Effector memory CD8-positive, alpha-beta T cell (primary cell): ENCODE data around the gene NOTCH1.

Experiments used
- ATAC-seq: fragments of 150-1000 bp; cut with Tn5 transposase; replicated peaks from 2 replicates; pipeline ENCODE4 v1.10.0; 2021; ENCODE audit warnings: mild to moderate bottlenecking, moderate library complexity
- DNase-seq, 3 experiments: peaks; one replicate each; pipeline ENCODE4 v3.0.0; 2021
- H3K27ac Mint-ChIP-seq, 2 donors: one replicate each; pipeline ENCODE4 v1.8.0; 2022; ENCODE audit warnings: mild to moderate bottlenecking in 2 of 2, mixed read lengths in 2 of 2, moderate library complexity in 2 of 2
- H3K27me3 Mint-ChIP-seq, 2 donors: one replicate each; pipeline ENCODE4 v1.8.0; 2022; ENCODE audit warnings: mixed read lengths in 2 of 2
- H3K36me3 Mint-ChIP-seq: one replicate; pipeline ENCODE4 v1.8.0; 2022; ENCODE audit warnings: mild to moderate bottlenecking, moderate library complexity, mixed read lengths; ENCODE audit not compliant: insufficient read depth
- H3K4me1 Mint-ChIP-seq, 2 donors: one replicate each; pipeline ENCODE4 v1.8.0; 2022; ENCODE audit warnings: low read depth in 2 of 2, mixed read lengths in 2 of 2
- H3K4me3 Mint-ChIP-seq, 2 donors: one replicate each; pipeline ENCODE4 v1.8.0; 2022; ENCODE audit warnings: mild to moderate bottlenecking in 2 of 2, mixed read lengths in 2 of 2, moderate library complexity in 2 of 2
- H3K9me3 Mint-ChIP-seq, 2 donors: one replicate each; pipeline ENCODE4 v1.8.0; 2022; ENCODE audit warnings: mixed read lengths in 2 of 2
- total RNA-seq, 9 experiments: gene quantifications; one replicate each; lab custom pipeline; 2026; lab: John Stamatoyannopoulos, UW

Gene NOTCH1
- 113 to 386 (median 220) reads per million in 9 experiments for total RNA-seq

- Mint-ChIP-seq H3K27me3 (no peaks in the 10 kb centered on the region), H3K4me1 (peaks cover 4 to 18% of the 10 kb centered on the region in 2 donors), H3K4me3 (peak within 1 kb of the TSS; percentile 82 to 87), H3K27ac (peak within 1 kb of the TSS; percentile 64 to 72), H3K36me3 (peaks cover 18% of the 10 kb centered on the region), H3K9me3 (no peaks in the 10 kb centered on the region)
- DNase-seq (peak; percentile 75 to 76 (median 76)), ATAC-seq (peak; percentile 68)
These were observed at the start of gene NOTCH1 for GRCh38 chr9:136545965-136546696. TSS of gene NOTCH1 (minus strand) at chr9:136546048. CDS start at chr9:136545786, 262 bp downstream.

- Mint-ChIP-seq H3K4me1 (no peaks in the 10 kb centered on the region), H3K27ac (no peak overlapping the region), H3K27me3 (peaks cover 0 to 22% of the 10 kb centered on the region in 2 donors), H3K9me3 (no peaks in the 10 kb centered on the region), H3K4me3 (no peak overlapping the region), H3K36me3 (no peaks in the 10 kb centered on the region)
- DNase-seq (no peak), ATAC-seq (no peak)
These were observed 48.6 kb upstream of the NOTCH1 start for GRCh38 chr9:136594492-136594891.

- Mint-ChIP-seq H3K27ac (no peak overlapping the region), H3K4me1 (peaks cover 0 to 4% of the 10 kb centered on the region in 2 donors), H3K36me3 (no peaks in the 10 kb centered on the region), H3K4me3 (no peak overlapping the region), H3K27me3 (peaks cover 0 to 31% of the 10 kb centered on the region in 2 donors), H3K9me3 (no peaks in the 10 kb centered on the region)
- no peak for ATAC-seq
- DNase-seq, result no peak
These were observed 47.7 kb upstream of the NOTCH1 start for GRCh38 chr9:136593581-136593980.

GRCh38 chr9:136592666-136593065, 46.8 kb upstream of the NOTCH1 start:
- no peak for DNase-seq
- Mint-ChIP-seq H3K4me3 (no peak overlapping the region), H3K9me3 (no peaks in the 10 kb centered on the region), H3K36me3 (no peaks in the 10 kb centered on the region), H3K4me1 (peaks cover 0 to 7% of the 10 kb centered on the region in 2 donors), H3K27me3 (peaks cover 0 to 36% of the 10 kb centered on the region in 2 donors), H3K27ac (peak overlapping the region in 1 of 2 donors; percentile 70)
- ATAC-seq, result no peak

GRCh38 chr9:136590821-136591752, 45.2 kb upstream of the NOTCH1 start:
- Mint-ChIP-seq H3K36me3 (no peaks in the 10 kb centered on the region), H3K27me3 (peaks cover 0 to 40% of the 10 kb centered on the region in 2 donors), H3K4me3 (no peak overlapping the region), H3K9me3 (no peaks in the 10 kb centered on the region), H3K4me1 (peaks cover 0 to 8% of the 10 kb centered on the region in 2 donors), H3K27ac (no peak overlapping the region)
- DNase-seq, result no peak
- ATAC-seq, result no peak

- Mint-ChIP-seq H3K36me3 (no peaks in the 10 kb centered on the region), H3K4me3 (no peak overlapping the region), H3K4me1 (peaks cover 0 to 8% of the 10 kb centered on the region in 2 donors), H3K9me3 (no peaks in the 10 kb centered on the region), H3K27me3 (peaks cover 0 to 42% of the 10 kb centered on the region in 2 donors), H3K27ac (no peak overlapping the region)
- DNase-seq, result no peak
- no peak for ATAC-seq
These were observed 44.2 kb upstream of the NOTCH1 start for GRCh38 chr9:136589766-136590763.

- Mint-ChIP-seq H3K27ac (peak overlapping the region; percentile 34 to 63), H3K9me3 (no peaks in the 10 kb centered on the region), H3K4me1 (peaks cover 0 to 8% of the 10 kb centered on the region in 2 donors), H3K4me3 (peak overlapping the region in 1 of 2 donors; percentile 38), H3K36me3 (no peaks in the 10 kb centered on the region), H3K27me3 (peaks cover 0 to 30% of the 10 kb centered on the region in 2 donors)
- ATAC-seq (no peak), DNase-seq (no peak)
These were observed 43.0 kb upstream of the NOTCH1 start for GRCh38 chr9:136588663-136589464.

- Mint-ChIP-seq H3K36me3 (no peaks in the 10 kb centered on the region), H3K27ac (peak overlapping the region in 1 of 2 donors; percentile 63), H3K4me1 (peaks cover 0 to 8% of the 10 kb centered on the region in 2 donors), H3K9me3 (no peaks in the 10 kb centered on the region), H3K4me3 (peak overlapping the region in 1 of 2 donors; percentile 38), H3K27me3 (peaks cover 0 to 24% of the 10 kb centered on the region in 2 donors)
- no peak for ATAC-seq
- no peak for DNase-seq
These were observed 42.3 kb upstream of the NOTCH1 start for GRCh38 chr9:136587944-136588662.

GRCh38 chr9:136587145-136587943, 41.5 kb upstream of the NOTCH1 start:
- H3K36me3 Mint-ChIP-seq, result no peaks in the 10 kb centered on the region
- H3K9me3 Mint-ChIP-seq, result no peaks in the 10 kb centered on the region
- ATAC-seq (no peak), DNase-seq (no peak)
- H3K4me3 Mint-ChIP-seq, result no peak overlapping the region
- peaks cover 0 to 8% of the 10 kb centered on the region in 2 donors for H3K4me1 Mint-ChIP-seq
- no peak overlapping the region for H3K27ac Mint-ChIP-seq
- peaks cover 0 to 24% of the 10 kb centered on the region in 2 donors for H3K27me3 Mint-ChIP-seq

- Mint-ChIP-seq H3K36me3 (no peaks in the 10 kb centered on the region), H3K4me1 (peaks cover 0 to 8% of the 10 kb centered on the region in 2 donors), H3K4me3 (no peak overlapping the region), H3K27ac (no peak overlapping the region), H3K27me3 (peaks cover 0 to 24% of the 10 kb centered on the region in 2 donors), H3K9me3 (no peaks in the 10 kb centered on the region)
- DNase-seq, result no peak
- no peak for ATAC-seq
These were observed 40.6 kb upstream of the NOTCH1 start for GRCh38 chr9:136586391-136586953.
